ENCODE data around the gene GFM1.

The GFM1 gene

GRCh38 chr3:158727206-158728060, 83.1 kb downstream of the GFM1 start:
- DNase-seq (ENCODE audit: low spot score) = peak; percentile 79

DNA sequence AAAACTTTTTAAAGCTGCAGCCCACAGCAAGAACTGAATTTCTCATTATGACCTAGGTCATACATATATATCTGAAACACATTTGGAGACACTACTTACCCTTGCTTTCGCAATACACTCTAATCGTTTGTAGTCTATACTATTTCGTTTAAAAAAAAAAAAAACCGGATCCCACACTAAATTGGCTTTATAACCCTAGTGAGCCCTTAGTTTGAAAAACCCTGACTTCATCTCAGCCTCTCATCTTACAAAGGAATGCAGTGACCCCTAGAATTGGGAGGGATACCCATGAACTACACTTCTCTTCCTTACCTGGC, 83.7 kb downstream of the GFM1 start:
- DNase-seq (ENCODE audit: low spot score) = no peak

DNA sequence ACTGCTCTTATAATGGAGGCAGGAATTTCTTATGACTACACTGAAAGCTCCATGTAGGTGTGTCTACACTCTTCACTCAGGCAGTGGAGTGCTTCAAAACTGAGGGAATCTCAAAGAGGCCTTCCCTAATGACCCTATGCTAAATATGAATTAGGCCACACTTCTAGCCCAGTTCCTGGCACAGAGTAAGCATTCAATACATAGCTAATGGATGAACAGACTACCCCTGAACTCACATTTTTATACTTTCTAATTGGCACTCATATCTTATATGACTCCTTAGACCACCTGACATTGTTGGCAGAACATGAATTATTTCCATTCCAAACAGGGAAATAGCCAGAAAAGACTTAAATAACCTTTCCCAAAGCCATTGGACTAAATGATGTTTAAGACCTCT, 84.5 kb downstream of the GFM1 start:
- DNase-seq (ENCODE audit: low spot score) = no peak

GRCh38 chr3:158731486-158731885, 87.2 kb downstream of the GFM1 start:
- no peak for DNase-seq (ENCODE audit: low spot score)

- peak; percentile 51 for DNase-seq (ENCODE audit: low spot score)
These were observed 87.9 kb downstream of the GFM1 start, which contains the start of gene RARRES1 for GRCh38 chr3:158731938-158732855. Gene RARRES1, minus strand, starts transcription at chr3:158732457. Its CDS starts 42 bp downstream, at chr3:158732415.

DNA sequence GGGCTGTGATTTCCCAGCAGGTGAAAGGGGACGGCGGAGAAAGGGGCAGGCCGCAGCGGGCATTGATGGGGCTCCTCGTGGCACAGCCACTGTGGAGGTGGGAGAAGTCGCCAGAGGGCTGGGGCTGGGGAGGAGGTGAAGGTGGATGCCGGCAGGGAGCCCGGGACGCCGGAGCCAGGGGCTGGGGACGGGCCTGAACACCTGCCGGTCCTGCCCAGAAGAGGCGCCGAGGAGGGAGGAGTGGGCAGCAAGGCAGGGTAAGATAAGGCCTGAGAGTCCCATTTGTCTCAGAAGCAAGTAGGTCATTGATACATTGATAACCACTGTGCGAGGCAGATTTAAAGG, 88.5 kb downstream of the GFM1 start:
- DNase-seq (ENCODE audit: low spot score) = no peak

DNA sequence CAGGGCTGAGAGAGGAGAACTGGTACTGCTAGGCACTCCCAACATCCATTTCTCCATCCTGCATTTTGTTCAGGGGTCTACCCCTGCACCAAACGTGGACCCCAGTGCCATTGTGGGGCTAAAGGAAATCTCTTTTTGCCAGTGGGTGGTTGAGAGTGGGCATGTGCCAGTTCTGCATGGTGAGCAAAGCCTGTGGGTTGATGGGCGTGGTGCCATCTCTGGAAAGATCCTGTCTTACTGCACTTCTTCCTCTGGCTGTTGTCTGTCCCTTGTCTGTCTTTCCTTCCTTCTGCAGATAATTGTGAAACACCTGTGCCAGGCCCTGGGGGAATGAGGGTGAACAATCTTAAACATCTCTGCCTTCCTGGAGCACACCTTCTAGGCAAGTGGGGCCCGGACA, 89.3 kb downstream of the GFM1 start:
- no peak for DNase-seq (ENCODE audit: low spot score)

DNA sequence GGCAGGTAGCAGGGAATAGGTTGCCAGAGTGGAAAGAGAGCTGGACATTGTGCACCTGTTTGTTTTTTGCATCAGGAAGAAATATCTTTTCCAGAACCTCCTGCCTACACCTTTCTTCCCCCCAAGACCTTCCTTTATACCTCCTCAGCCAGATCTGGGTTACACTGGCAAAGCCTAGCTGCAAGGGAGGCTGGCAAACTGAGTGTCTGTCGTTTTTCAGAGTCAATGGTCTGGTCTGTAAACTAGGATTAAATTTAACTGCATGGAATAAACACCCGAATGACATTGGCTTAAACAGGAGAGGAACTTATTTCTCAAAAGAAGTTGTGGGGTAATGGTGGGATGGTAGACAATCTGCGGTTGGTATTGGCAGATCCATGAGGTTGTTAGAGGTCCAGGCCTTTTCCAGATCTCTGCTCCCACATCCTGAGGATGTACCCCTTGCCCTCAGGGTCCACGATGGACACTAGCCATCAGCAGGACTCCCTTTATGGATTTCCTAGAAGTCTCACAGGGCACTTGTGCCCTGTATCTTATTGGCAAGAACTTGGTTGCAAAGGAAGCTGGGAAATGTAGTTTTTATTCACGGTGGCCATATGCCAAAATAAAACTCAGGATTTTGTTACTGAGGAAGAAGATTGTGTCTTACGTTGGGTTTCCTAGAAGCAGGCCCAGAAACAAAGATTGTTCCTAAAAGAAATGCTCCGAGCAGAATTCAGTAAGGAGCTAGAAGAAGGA, 91.1 kb downstream of the GFM1 start:
- DNase-seq (ENCODE audit: low spot score) = no peak

DNA sequence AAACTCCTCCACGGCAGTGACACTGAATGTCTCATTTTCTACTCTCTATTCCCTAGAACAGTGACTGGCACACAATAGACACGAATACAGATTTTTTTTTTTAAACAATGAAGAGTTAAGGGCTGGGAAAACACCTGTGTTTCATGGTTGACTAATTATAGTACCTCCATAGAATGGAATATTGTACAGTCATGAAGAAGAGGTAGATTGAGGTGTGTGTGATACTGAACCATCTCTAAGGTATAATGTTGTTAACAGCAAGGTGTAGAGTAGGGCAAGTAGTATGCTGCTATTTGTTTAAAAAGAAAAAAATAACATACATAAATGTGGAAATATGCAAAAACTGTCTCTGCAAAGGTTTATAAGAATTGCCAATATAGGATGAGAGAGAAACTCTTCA, 93.1 kb downstream of the GFM1 start:
- DNase-seq (ENCODE audit: low spot score) = no peak

DNA sequence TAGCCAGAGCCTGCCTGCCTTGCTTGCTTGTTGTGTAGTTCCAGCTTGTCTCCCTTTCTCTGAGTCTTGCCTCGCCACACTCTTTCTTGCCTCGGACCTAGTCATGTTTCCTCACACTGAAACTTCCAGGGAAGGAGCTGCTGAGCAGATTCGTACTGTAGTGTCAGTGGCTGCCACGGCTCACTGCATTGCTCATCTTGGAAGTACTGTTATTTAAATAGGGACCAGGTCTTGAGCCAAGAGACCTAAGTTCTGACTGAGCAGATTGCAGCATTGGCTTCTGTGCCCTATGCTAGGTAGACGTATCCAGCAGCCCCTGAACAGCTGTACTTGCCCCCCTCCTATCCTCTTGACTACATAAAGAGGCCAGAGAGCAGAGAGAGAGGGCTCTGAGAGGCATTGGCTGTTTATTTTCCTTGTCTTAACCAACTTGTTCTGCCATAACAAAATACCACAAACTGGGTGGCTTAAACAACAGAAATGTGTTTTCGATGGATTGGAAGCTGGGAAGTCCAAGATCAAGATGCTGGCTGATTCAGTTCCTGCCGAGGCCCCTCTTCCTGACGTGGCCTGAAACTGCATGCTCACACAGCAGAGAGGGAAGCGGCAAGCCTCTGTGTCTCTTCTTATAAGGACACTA, 93.8 kb downstream of the GFM1 start:
- no peak for DNase-seq (ENCODE audit: low spot score)

- DNase-seq (ENCODE audit: low spot score) = no peak
These were observed 94.3 kb downstream of the GFM1 start for GRCh38 chr3:158738653-158739052.

GRCh38 chr3:158739078-158739477, 94.8 kb downstream of the GFM1 start:
- DNase-seq (ENCODE audit: low spot score) = no peak

DNA sequence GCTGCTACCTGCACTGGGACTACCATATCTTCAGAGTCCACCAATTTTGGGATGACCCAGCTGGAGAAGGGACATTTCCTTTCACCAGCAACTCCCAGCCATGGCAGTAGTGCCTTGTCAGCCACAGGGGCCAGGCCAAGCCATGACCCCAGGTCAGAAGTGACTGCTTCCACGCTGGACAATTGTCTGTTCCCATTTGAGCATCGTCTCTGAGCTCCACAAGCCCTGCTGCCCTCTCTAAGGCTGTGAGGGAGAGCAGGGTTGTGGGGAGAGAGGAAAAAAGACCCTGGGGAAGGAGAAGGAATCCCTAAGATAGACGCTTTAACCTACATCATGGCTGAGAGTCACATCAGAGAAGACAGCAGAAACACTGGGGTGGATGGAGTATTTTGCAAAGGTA, 95.3 kb downstream of the GFM1 start:
- no peak for DNase-seq (ENCODE audit: low spot score)
